GM13977 (cell line): ENCODE measurements around the gene NOL4L.
"Not testable (repeated sequence)": the region's sequence is repeated elsewhere in the genome, so short reads cannot be mapped to it uniquely, and the experiment has no call there.

Source experiments
- DNase-seq: peaks from one replicate; pipeline ENCODE4 v3.0.0; 2012; ENCODE audit warnings: low spot score
- CTCF ChIP-seq: IDR thresholded peaks from 2 replicates; pipeline ENCODE4 v1.5.1; 2012; ENCODE audit warnings: mild to moderate bottlenecking, control low read depth; ENCODE audit not compliant: insufficient read depth; ENCODE audit errors: extremely low read depth, missing control alignments
- in situ Hi-C: fragments of 300-500 bp; cut with MboI; formaldehyde crosslinking; loops from one replicate; pipeline ENCODE4 v1.12.0; 2022; ENCODE audit warnings: low sequenced_read_pairs, low pct_unique_long_range_greater_than_20kb, mixed read lengths, inconsistent platforms; ENCODE audit not compliant: unreplicated experiment

NOL4L gene

GRCh38 chr20:32416206-32416605 lies 168.9 kb downstream of the NOL4L start:
- DNase-seq, result no peak
- in situ Hi-C loops, result no loop called here
- TF ChIP-seq CTCF, result no peak

- no peak for TF ChIP-seq CTCF
- DNase-seq, result no peak
- in situ Hi-C loops, result no loop called here
Measured at GRCh38 chr20:32415494-32415893, 169.6 kb downstream of the NOL4L start.

GRCh38 chr20:32411955-32412706 lies 173.0 kb downstream of the NOL4L start:
- in situ Hi-C loops, result no loop called here
- DNase-seq, result no peak
- no peak for TF ChIP-seq CTCF

GRCh38 chr20:32407131-32407750 lies 177.9 kb downstream of the NOL4L start:
- in situ Hi-C loops, DNase-seq: not testable (repeated sequence)

DNA sequence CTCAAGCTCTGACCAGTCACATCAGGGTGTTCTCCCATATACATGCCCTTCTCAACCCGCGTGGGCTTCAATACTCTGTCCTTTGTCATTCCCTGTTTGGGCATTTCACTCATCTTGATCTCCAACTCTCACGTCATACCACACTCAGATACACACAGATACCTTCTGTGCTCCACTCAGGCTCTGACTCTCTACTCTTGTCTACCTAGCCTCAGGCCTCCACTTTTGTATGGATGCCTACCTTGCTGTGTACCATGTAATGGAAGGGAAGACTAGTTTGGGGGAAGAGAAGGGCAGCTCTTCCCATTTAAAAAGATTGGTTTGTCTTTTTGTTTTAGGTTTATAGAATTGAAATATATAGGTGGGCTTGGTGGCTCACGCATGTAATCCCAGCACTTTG lies 178.4 kb downstream of the NOL4L start:
- DNase-seq, result no peak
- no peak for TF ChIP-seq CTCF
- in situ Hi-C loops, result no loop called here

DNA sequence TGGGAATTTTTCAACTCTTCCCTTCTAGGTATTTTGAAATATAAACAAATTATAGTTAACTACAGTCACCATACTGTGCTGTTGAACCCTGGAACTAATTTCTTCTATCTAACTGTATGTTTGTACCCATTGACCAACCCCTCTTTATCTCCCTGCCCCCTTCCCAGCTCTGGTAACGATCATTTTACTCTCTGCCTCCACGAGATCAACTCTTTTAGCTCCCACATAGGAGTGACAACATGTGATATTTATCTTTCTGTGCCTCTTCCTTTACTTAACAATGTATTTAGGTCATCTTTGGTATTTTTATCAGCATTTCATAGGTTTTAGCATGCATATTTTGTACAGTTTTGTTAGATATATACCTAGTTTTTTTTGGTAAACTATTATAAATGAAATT lies 181.1 kb downstream of the NOL4L start:
- in situ Hi-C loops, result no loop called here
- no peak for DNase-seq
- TF ChIP-seq CTCF, result no peak

DNA sequence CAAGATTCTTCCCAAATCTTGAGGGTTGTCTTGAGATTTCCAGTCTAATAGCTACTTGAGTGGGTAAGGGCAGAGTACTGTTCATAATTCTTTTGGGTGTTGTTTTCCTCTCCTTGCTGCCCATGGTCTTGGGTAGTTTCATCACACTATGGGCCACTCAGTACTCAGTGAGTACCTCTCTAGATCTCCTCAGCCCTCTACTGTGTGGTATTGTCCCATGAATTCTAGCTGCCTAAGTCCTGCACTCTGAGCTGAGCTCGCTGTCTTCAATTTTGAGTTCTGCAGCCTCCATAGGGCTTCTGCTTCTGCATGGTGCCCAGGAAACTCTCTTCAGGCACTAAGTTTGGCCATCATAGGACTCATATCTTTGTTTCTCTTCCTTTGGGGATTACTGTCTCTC lies 184.7 kb downstream of the NOL4L start:
- in situ Hi-C loops, result no loop called here

More for the DNA sequence above, 184.7 kb downstream of the NOL4L start:
- no peak for TF ChIP-seq CTCF
- DNase-seq, result no peak
